ENCODE measurements around the gene DVL2.

Gene DVL2

GRCh38 chr17:7234083-7234951, at the start of gene DVL2:
DVL2 (minus strand) TSS chr17:7234517; CDS start chr17:7234262, 255 bp downstream.
- DNase-seq (ENCODE audit: low read depth, low spot score), result peak; percentile 84
- WGBS (ENCODE audit: insufficient coverage, insufficient read length), result no CpG with 5 or more reads among the region's 72 CpGs
- Histone ChIP-seq H3K4me1 (ENCODE audit: control insufficient read depth, insufficient read depth, low read length) (0 out of 2 replicates have a peak, but pooled peaks cover 2% of the 10 kb centered on the region), H3K4me3 (ENCODE audit: low read length) (peak within 1 kb of the TSS; percentile 85), H3K9me3 (ENCODE audit: control insufficient read depth, insufficient read depth, low read length) (no peaks in the 10 kb centered on the region), H3K27ac (ENCODE audit: low read length) (no peak within 1 kb of the TSS), H3K27me3 (ENCODE audit: control insufficient read depth, insufficient read depth, low read length) (no peaks in the 10 kb centered on the region), H3K36me3 (ENCODE audit: control insufficient read depth, insufficient read depth, low read length) (peaks cover 24% of the 10 kb centered on the region)

DNA sequence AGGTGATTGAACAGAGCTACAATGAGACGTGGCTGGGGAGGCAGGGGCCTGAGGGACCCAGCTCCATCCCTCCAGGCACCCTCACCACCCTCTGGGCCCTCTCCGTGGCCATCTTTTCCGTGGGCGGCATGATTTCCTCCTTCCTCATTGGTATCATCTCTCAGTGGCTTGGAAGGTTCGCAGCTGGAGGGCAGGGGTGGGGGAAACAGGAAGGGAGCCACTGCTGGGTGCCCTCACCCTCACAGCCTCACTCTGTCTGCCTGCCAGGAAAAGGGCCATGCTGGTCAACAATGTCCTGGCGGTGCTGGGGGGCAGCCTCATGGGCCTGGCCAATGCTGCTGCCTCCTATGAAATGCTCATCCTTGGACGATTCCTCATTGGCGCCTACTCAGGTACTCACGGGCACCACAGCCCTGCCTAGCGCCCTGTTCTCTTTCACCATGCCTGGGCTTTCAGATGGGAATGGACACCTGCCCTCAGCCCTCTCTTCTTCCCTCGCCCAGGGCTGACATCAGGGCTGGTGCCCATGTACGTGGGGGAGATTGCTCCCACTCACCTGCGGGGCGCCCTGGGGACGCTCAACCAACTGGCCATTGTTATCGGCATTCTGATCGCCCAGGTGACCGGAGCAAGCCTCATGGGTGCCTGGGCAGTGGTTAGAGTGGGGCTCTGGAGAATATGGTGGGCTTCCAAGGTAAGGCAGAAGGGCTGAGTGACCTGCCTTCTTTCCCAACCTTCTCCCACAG, 49.3 kb upstream of the DVL2 start:
- H3K4me1 ChIP-seq (ENCODE audit: control insufficient read depth, insufficient read depth, low read length), result peaks cover 2% of the 10 kb centered on the region
- no peak overlapping the region for H3K4me3 ChIP-seq (ENCODE audit: low read length)
- H3K36me3 ChIP-seq (ENCODE audit: control insufficient read depth, insufficient read depth, low read length), result peaks cover 10% of the 10 kb centered on the region; the same call in 1 of the 2 replicates
- no CpG with 5 or more reads among the region's 18 CpGs for WGBS (ENCODE audit: insufficient coverage, insufficient read length)
- no peaks in the 10 kb centered on the region for H3K9me3 ChIP-seq (ENCODE audit: control insufficient read depth, insufficient read depth, low read length)
- no peak overlapping the region for H3K27ac ChIP-seq (ENCODE audit: low read length)
- DNase-seq (ENCODE audit: low read depth, low spot score), result no peak
- H3K27me3 ChIP-seq (ENCODE audit: control insufficient read depth, insufficient read depth, low read length), result no peaks in the 10 kb centered on the region

DNA sequence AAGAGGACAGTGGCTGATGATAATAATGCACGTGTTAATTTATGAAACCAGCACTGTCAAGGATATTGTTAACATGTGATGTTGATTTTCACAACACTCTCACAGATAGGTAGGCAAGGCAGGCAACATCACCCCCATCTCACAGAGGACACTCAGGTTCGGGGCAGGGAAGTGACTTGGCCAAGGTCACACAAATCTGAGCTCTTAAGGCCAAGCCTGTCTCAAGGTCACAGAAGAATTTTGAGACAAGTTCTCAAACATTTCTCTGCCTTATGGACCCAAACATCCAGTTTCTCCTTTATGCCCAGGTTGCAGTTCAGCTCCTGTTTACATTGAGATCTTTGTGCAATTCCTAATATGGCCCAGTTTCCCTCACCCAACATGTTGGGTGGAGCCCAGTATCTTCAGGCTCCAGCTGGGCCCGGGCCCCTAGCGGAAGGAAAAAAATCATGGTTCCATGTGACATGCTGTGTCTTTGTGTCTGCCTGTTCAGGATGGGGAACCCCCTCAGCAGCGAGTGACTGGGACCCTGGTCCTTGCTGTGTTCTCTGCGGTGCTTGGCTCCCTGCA, 48.5 kb upstream of the DVL2 start:
- H3K4me1 ChIP-seq (ENCODE audit: control insufficient read depth, insufficient read depth, low read length), result peaks cover 2% of the 10 kb centered on the region
- H3K9me3 ChIP-seq (ENCODE audit: control insufficient read depth, insufficient read depth, low read length), result no peaks in the 10 kb centered on the region
- H3K27ac ChIP-seq (ENCODE audit: low read length), result no peak overlapping the region
- no CpG with 5 or more reads among the region's 6 CpGs for WGBS (ENCODE audit: insufficient coverage, insufficient read length)
- H3K36me3 ChIP-seq (ENCODE audit: control insufficient read depth, insufficient read depth, low read length), result peaks cover 10% of the 10 kb centered on the region; the same call in 1 of the 2 replicates
- DNase-seq (ENCODE audit: low read depth, low spot score), result no peak
- no peak overlapping the region; the same call in 1 of the 2 replicates for H3K4me3 ChIP-seq (ENCODE audit: low read length)
- no peaks in the 10 kb centered on the region for H3K27me3 ChIP-seq (ENCODE audit: control insufficient read depth, insufficient read depth, low read length)

DNA sequence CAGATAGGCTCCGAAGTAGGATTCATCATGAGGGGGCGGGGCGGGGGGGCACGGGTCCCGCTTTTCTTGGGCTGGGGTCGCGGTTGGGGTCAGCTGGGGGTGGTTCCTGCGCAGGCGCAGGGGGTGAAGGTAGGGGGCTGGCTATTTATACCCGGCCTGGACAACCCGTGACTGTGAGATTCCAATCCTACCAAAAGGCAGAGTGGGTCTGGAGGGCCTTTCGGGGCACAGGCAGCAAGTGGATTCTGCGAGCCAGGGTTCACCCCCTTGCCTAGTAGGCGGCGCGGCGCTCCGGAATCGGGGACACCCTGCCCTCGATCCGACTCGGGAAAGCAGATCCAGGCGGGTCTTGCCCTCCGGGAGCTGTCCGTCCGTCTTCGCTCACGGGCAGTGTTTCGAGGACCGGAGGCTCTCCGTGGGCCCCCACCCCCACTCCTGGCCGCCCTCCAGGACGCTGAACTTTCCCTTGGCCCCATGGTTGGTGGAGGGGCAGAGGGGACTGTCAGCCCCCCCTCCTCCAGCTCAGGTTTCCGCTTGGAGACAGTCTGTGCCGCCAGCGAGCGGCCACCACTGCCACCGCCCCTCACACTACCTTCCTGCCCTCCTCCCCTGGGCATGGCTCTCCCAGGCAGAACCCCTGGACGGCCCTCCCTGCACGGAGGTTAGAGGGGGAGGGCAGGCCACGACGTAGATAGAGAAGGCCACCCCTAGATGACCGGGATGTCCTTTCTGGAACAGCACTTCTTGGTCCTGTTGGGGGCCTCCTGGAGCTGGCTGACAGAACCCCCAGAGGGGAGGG, 47.8 kb upstream of the DVL2 start:
- H3K4me1 ChIP-seq (ENCODE audit: control insufficient read depth, insufficient read depth, low read length), result peaks cover 2% of the 10 kb centered on the region
- H3K36me3 ChIP-seq (ENCODE audit: control insufficient read depth, insufficient read depth, low read length), result peaks cover 10% of the 10 kb centered on the region; the same call in 1 of the 2 replicates
- WGBS (ENCODE audit: insufficient coverage, insufficient read length), result no CpG with 5 or more reads among the region's 43 CpGs
- no peak for DNase-seq (ENCODE audit: low read depth, low spot score)
- H3K9me3 ChIP-seq (ENCODE audit: control insufficient read depth, insufficient read depth, low read length), result no peaks in the 10 kb centered on the region
- no peak overlapping the region for H3K27ac ChIP-seq (ENCODE audit: low read length)
- H3K4me3 ChIP-seq (ENCODE audit: low read length), result peak overlapping the region; percentile 65; the same call in 1 of the 2 replicates
- H3K27me3 ChIP-seq (ENCODE audit: control insufficient read depth, insufficient read depth, low read length), result no peaks in the 10 kb centered on the region

- H3K36me3 ChIP-seq (ENCODE audit: control insufficient read depth, insufficient read depth, low read length), result peaks cover 10% of the 10 kb centered on the region; the same call in 1 of the 2 replicates
- H3K4me1 ChIP-seq (ENCODE audit: control insufficient read depth, insufficient read depth, low read length), result peaks cover 2% of the 10 kb centered on the region
- no peaks in the 10 kb centered on the region for H3K27me3 ChIP-seq (ENCODE audit: control insufficient read depth, insufficient read depth, low read length)
- no peaks in the 10 kb centered on the region for H3K9me3 ChIP-seq (ENCODE audit: control insufficient read depth, insufficient read depth, low read length)
- H3K27ac ChIP-seq (ENCODE audit: low read length), result no peak within 1 kb of the TSS
- no peak for DNase-seq (ENCODE audit: low read depth, low spot score)
- peak within 1 kb of the TSS; percentile 65; the same call in 1 of the 2 replicates for H3K4me3 ChIP-seq (ENCODE audit: low read length)
- WGBS (ENCODE audit: insufficient coverage, insufficient read length), result no CpG with 5 or more reads among the region's 71 CpGs
Observed at GRCh38 chr17:7281074-7281952, 47.0 kb upstream of the DVL2 start, which contains the start of gene SLC2A4. SLC2A4 (plus strand) TSS chr17:7281718; CDS start chr17:7281935, 217 bp downstream.

DNA sequence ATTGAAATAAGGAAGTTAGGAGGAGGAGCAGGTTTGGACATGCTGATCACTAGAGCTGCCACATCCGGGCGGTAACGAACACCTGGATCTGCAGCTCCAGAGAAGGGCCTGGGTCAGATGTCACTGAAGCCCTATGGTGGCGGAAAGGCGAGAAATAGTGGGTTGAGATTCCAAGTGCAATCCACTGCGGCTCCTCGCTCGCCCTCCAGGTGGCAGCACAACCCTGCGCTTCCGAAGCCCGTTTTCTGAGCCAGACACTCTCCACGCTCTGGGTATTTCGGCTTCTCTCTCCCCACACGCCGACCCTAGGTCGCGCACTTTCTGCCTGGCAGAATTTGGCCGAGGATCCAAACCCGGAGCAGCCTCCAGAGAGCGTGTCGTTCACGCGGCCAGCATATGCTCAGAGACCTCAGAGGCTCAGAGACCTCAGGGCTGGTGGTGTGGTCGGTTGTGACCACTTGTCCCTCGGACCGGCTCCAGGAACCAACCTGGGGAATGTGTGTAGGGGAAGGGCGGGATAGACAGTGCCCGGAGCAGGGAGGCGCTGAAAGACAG, 46.3 kb upstream of the DVL2 start:
- H3K4me3 ChIP-seq (ENCODE audit: low read length), result peak overlapping the region; percentile 28; the same call in 1 of the 2 replicates
- no peak overlapping the region for H3K27ac ChIP-seq (ENCODE audit: low read length)
- no CpG with 5 or more reads among the region's 29 CpGs for WGBS (ENCODE audit: insufficient coverage, insufficient read length)
- H3K27me3 ChIP-seq (ENCODE audit: control insufficient read depth, insufficient read depth, low read length), result no peaks in the 10 kb centered on the region
- no peaks in the 10 kb centered on the region for H3K9me3 ChIP-seq (ENCODE audit: control insufficient read depth, insufficient read depth, low read length)
- peaks cover 2% of the 10 kb centered on the region for H3K4me1 ChIP-seq (ENCODE audit: control insufficient read depth, insufficient read depth, low read length)
- no peak for DNase-seq (ENCODE audit: low read depth, low spot score)
- peaks cover 10% of the 10 kb centered on the region; the same call in 1 of the 2 replicates for H3K36me3 ChIP-seq (ENCODE audit: control insufficient read depth, insufficient read depth, low read length)

- H3K4me3 ChIP-seq (ENCODE audit: low read length), result no peak overlapping the region
- no CpG with 5 or more reads among the region's 8 CpGs for WGBS (ENCODE audit: insufficient coverage, insufficient read length)
- peaks cover 4% of the 10 kb centered on the region; the same call in 1 of the 2 replicates for H3K36me3 ChIP-seq (ENCODE audit: control insufficient read depth, insufficient read depth, low read length)
- no peak for DNase-seq (ENCODE audit: low read depth, low spot score)
- no peaks in the 10 kb centered on the region for H3K9me3 ChIP-seq (ENCODE audit: control insufficient read depth, insufficient read depth, low read length)
- H3K4me1 ChIP-seq (ENCODE audit: control insufficient read depth, insufficient read depth, low read length), result peaks cover 2% of the 10 kb centered on the region
- no peak overlapping the region for H3K27ac ChIP-seq (ENCODE audit: low read length)
- no peaks in the 10 kb centered on the region for H3K27me3 ChIP-seq (ENCODE audit: control insufficient read depth, insufficient read depth, low read length)
Observed at GRCh38 chr17:7279448-7279847, 45.1 kb upstream of the DVL2 start.

- no peaks in the 10 kb centered on the region for H3K36me3 ChIP-seq (ENCODE audit: control insufficient read depth, insufficient read depth, low read length)
- H3K27me3 ChIP-seq (ENCODE audit: control insufficient read depth, insufficient read depth, low read length), result no peaks in the 10 kb centered on the region
- WGBS (ENCODE audit: insufficient coverage, insufficient read length), result no CpG with 5 or more reads among the region's 1 CpG
- no peak overlapping the region for H3K27ac ChIP-seq (ENCODE audit: low read length)
- no peak for DNase-seq (ENCODE audit: low read depth, low spot score)
- no peaks in the 10 kb centered on the region for H3K9me3 ChIP-seq (ENCODE audit: control insufficient read depth, insufficient read depth, low read length)
- no peak overlapping the region for H3K4me3 ChIP-seq (ENCODE audit: low read length)
- peaks cover 2% of the 10 kb centered on the region; the same call in 1 of the 2 replicates for H3K4me1 ChIP-seq (ENCODE audit: control insufficient read depth, insufficient read depth, low read length)
Observed at GRCh38 chr17:7266784-7267183, 32.5 kb upstream of the DVL2 start.

DNA sequence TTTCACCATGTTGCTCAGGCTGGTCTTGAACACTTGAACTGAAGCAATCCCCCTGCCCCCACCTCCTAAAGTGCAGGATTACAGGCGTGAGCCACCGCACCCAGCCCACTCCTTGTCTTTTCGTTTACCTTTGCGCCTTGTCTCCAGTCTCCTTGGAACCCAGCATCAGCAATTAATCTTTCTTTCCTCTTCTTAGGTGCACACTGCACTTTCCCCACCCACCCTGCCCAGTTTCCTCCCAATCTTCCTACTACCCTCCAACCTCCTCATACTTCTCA, 29.4 kb upstream of the DVL2 start:
- DNase-seq (ENCODE audit: low read depth, low spot score), result no peak
- peaks cover 2% of the 10 kb centered on the region for H3K4me1 ChIP-seq (ENCODE audit: control insufficient read depth, insufficient read depth, low read length)
- H3K27me3 ChIP-seq (ENCODE audit: control insufficient read depth, insufficient read depth, low read length), result no peaks in the 10 kb centered on the region
- H3K36me3 ChIP-seq (ENCODE audit: control insufficient read depth, insufficient read depth, low read length), result peaks cover 7% of the 10 kb centered on the region; the same call in 1 of the 2 replicates
- WGBS (ENCODE audit: insufficient coverage, insufficient read length), result no CpG with 5 or more reads among the region's 4 CpGs
- H3K4me3 ChIP-seq (ENCODE audit: low read length), result peak overlapping the region; percentile 98; the same call in 1 of the 2 replicates
- H3K9me3 ChIP-seq (ENCODE audit: control insufficient read depth, insufficient read depth, low read length), result no peaks in the 10 kb centered on the region
- no peak overlapping the region for H3K27ac ChIP-seq (ENCODE audit: low read length)

All from iPS DF 6.9 (cell line).